HUDEP-2 (cell line): ENCODE results near the gene AIF1L.

Source experiments
- DNase-seq, 76 experiments: peaks; one replicate each; lab custom pipeline; 2025; ENCODE audit not compliant: unreplicated experiment in 76 of 76; lab: John Stamatoyannopoulos, UW

The AIF1L gene

DNA sequence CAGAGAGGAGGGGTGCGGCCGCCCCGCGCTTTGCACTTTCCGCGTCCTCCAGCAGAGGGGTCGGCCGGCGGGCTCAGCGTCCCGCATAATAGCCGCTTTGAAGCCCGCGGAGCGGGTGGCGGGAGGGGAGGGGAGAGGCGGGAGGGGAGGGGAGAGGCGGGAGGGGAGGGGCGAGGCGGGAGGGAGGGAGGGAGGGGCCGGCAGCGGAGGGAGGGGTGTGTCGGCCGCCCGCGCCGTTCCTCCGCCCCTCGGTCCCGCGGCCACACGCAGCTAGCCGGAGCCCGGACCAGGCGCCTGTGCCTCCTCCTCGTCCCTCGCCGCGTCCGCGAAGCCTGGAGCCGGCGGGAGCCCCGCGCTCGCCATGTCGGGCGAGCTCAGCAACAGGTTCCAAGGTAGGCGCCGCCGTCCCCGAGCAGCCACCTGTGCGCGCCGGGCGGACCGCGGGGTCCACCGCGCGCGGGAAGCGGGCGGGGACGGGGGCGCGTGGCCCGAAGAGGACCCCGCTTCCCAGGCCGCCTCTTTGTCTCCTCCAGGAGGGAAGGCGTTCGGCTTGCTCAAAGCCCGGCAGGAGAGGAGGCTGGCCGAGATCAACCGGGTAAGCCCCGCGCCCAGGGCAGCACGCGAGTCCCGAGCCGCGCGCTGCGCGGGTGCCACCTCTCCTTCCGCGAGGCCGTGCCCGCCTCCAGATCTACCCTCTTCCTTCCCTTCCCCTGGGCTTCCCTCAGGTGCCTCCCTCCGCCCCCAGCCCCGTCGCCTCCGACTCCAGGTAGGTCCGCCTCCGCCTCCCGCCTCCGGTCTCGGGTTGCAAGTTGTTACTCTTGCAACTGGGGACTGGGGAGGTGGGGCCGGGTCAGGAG is at the start of gene AIF1L:
TSS of gene AIF1L (plus strand) at position 263 of the 857 bp plus-strand sequence. CDS start at position 362, 99 bp downstream.
- peak in 5 of 76 experiments; percentile 4 to 29 (median 4) for DNase-seq

DNA sequence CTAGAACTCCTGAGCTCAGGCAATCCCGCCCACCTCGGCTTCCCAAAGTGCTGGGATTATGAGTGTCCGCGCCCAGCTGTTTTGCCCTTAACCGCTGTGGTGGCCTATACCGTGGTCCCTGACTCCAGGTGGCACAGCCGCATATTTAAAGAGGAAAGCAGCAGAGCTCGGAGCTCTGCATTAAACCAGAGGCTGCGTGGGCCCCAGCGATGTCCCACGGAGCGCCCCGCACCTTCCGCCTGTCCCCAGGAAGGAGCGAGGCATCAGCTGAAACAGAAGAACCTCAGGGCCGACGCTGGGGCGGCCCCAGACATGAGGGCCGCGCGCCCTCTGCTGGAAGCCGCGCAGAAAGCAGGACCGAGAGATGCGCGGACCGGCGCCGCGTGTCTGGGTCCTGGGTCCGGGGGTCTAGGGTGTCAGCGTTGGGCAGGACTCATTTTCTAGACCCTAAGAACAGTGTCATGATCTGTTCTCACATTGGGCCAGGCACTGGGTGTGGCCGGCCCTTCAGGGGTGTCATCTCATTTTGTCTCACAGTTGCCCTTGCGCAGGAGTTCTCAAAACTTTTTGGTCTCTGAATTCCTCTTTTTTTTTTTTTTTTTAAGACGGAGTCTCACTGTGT is 49.6 kb upstream of the AIF1L start:
- DNase-seq: peak in 53 of 76 experiments; percentile 4 to 62 (median 25)

DNA sequence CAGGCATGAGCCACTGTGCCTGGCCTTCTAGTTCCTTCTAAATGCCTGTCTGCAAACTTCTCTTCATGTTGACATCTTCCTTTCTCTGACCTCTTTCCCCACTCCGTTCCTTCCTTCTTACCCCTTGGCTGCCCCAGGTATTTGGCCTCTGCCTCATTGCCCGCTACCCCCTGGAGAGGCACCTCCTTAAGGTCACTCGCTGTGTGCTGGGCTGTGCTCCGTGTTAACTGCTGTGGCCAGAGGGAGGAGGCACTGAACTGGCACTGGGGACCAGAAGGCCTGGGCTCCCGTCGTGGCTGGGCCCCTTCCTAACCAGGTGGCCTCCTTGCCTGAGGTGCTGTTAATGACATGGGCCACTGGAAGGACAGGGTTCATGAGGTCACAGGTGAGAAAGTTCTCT is 48.0 kb upstream of the AIF1L start:
- no peak for DNase-seq

DNA sequence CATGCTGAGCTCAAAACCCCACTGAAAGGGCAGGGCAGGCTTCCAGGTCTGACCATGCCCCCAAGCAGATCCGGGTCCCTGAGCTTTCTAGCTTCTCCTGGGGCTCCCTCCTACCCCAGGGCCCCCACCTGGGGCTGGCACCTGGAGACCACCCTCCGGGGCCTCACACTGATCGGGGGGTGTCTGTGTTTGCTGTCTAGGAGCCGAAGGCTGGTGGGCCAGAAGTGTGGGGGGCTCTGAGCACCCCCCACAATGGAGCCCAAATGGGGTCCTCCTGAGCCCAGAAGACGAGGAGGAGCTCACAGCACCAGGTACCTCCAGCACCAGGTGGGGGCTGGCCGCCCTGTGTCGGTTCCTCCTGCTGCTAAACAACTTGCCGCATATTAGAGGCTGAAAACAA is 47.5 kb upstream of the AIF1L start:
- no peak for DNase-seq

DNA sequence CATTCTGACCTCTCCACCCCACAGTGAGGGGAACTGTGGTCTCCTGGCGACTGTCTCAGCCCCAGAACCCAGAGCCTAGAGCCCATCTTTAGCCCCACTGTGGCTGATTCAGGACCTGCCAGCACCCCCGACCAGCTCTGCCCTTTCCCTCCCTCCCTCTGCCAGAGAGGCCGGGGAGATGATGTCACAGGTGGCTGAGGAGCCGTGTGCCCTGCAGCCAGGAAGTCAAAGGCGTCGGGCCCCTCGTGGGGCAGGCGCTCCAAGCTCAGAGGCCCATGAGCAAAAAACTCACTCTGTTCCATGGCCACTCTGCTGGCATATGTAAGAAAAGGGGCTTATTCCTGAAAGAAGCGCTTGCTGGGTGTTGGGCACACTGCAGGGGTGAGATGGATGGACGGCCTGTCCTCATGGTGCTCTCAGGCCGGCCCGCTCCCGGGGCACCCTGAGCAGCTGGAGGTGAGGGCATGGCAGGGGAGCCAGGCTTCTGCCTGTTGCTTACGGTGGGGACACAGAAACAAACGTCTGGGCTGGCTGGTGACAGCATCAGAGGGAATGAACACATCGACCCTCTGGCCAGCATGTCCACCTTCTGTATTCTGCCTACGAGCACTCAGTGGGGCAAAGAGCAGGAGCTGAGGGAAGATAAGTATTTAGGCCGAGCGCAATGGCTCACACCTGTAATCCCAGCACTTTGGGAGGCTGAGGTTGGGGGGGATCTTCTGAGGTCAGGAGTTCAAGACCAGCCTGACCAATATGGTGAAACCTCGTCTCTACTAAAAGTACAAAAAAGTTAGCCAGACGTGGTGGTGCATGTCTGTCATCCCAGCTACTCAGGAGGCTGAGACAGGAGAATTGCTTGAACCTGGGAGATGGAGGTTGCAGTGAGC is 46.3 kb upstream of the AIF1L start:
- DNase-seq: no peak

DNA sequence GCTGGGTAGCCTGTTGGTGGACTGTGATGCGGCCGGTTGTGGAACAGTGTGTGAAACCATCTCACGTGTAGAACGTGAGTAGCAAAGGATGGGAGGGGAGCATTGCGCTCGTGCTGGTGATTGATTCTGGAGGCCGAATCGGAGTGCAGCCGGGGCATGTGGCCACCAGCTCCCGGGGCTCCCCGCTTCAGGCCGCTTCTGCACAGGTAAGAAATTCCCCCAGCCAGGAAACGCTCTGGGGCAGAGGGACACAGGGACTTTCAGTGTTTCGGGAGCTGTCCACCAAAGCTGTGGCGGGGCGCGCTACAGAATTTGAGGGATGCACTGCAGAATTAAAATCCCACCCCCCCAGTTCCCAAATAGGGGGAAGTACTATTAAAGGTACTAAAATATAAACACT is 45.5 kb upstream of the AIF1L start:
- DNase-seq: no peak

DNA sequence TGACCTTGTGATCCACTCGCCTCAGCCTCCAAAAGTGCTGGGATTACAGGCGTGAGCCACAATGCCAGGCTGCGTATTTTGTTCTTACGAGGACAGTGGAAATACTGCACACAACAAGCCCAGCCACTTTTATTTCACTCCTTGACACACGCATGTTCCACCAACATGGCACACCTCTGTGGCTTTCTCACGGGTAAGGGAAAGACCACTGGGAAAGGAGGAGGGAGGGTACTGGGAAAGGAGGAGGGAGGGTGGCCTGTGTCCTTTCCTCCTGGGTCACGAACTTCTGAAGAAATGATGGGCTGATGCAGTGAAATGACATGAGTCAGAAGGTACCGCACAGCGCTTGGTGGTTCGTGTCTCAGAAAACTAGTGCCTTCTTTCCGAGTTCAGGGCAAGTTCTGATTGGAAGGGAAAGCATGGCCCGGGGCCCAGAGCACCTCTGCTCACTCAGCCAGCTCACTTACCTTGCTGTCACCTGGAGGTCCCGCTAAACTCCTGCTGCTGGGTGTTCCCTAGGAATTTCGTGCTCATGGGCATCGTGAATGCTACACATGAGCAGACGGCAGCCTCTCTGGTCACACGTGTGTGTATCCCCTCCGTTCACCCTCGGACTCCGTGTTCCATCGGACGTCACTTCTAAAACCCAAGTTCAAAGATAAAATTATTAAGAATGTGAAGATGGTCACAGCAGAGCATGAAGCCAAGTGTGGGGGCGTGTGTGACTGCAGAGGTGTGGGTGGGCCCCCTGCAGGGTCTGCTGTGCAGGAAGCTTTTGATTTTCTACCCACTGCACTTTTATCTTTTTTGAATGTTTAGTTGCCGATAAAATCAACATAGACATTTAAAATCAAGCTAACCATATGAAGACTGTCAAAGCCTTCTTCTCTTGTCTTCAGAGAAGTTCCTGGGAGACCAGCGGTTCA is 44.5 kb upstream of the AIF1L start:
- no peak for DNase-seq

DNA sequence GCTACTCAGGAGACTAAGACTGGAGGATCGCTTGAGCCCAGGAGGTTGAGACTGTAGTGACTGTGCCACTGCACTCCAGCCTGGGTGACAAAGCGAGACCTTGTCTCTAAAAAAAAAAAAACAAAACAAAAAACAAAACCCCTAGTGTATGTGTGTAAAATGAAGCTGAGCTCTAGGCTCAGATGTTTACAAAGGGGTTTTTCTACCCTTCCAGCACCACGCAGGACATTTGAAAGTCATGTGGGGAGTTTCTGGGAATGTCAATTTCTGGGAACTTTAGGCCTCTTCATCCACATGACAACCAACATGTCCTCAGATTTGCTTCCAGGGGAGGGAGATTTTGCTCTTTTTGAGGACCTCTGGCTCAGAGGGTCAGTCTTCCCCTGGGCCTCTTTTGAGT is 42.4 kb upstream of the AIF1L start:
- no peak for DNase-seq

DNA sequence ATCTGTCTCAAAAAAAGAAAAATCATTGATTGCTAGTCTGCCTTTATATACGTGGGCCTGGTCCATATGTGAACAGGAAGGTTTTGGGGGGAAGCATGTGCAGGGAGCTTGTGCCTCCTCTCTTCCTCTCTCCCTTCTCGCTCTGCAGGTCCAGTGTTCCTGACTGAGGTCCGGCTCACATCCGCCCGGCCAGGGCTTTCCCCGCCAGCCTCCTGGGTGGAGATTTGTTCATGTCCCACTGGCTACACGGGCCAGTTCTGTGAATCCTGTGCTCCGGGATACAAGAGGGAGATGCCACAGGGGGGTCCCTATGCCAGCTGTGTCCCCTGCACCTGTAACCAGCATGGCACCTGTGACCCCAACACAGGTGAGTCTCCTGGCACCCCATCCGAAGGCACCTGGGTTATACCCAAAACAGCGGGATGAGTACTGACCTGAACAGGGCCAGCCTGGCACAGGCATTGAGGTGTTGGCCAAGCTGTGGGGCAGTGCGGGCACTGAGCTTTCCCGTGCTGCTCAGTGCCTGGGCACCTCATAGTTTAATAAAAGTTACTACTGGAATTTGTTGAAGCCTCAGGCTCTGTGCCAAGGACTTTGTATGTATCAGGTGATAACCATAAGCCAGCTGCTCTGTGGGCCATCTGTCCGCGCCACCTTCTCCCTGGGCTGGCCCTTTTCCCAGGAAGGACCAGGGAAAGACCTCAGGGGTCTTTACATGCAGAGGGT is 39.4 kb upstream of the AIF1L start:
- peak in 1 of 76 experiments; percentile 22 for DNase-seq

DNA sequence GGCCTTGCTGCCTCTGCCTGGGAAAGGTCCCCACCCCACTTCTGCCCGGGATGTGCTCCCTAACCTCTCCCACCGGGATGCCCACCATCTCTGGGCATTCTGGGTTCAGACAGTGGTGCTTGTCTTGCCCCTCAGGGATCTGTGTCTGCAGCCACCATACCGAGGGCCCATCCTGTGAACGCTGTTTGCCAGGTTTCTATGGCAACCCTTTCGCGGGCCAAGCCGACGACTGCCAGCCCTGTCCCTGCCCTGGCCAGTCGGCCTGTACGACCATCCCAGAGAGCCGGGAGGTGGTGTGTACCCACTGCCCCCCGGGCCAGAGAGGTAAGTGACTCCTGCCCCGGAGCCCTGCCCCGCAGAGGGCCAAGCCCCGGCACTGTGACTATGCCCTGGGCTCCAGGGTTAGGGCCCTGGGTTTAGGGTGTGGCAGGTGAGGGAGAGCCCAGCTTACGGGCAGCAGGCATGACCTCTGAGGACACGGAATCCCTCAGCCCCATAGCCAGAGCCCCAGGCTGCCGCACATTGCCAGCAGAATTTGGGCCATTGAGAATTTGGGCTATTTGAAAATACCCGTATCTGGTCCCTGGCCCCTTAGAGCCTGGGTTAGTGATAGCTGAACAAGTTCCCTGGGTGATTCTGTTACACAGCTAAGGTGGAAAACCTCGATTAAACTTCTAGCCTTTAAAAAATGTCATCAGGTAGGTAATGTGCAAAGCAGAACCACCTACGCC is 35.3 kb upstream of the AIF1L start:
- DNase-seq: no peak

DNA sequence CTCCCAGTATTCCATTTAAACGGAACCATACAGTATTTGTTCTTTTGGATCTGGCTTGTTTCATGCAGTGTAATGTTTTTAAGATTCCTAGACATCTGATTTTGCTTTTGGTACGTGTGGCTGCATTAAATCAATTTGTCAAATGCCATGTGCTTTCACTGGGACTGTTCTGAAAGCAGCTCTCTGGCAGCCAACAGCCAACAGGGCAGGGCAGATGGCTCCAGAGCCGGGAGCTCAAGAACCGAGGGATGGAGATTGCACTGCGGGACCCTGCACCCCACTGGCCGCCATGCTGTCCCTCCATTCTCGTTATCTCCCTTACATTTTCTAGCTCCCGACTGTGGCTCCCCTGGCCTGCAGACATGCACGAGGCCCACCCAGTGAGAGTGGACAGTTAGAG is 33.4 kb upstream of the AIF1L start:
- no peak for DNase-seq

DNA sequence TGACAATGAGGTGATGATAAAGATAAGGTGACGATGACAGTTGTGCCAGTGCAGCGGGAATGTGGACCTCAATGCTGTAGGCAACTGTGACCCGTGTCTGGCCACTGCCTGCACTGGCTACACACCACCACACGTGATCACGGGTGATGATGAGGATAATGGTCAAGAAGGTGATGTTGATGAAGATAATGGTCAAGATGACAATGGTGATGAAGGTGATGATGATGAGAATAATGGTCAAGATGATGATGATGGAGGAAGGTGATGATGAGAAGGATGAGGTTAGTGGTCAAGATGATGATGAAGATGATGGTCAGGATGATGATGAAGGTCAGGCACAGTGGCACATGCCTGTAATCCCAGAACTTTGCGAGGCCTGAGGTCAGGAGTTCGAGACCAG is 30.7 kb upstream of the AIF1L start:
- no peak for DNase-seq

DNA sequence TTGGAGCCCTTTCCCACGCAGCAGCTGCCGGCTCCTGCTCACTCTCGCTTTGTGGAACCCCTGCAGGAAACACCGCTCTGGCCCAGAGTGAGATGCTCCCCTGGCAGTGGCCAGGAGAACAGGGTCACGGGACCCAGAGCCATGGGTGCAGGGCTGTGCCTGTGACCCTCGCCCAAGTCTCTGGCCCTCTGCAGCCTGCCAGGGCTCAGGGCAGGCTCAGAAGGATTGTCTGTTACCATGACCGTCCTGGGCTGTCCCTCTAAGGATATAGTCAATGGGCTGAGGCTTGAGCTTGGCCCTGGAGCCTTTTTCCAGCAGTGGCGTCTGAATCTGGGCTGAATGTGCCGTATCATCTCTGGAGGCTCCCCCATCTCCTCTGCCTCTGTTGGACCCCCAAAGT is 28.7 kb upstream of the AIF1L start:
- DNase-seq: no peak

DNA sequence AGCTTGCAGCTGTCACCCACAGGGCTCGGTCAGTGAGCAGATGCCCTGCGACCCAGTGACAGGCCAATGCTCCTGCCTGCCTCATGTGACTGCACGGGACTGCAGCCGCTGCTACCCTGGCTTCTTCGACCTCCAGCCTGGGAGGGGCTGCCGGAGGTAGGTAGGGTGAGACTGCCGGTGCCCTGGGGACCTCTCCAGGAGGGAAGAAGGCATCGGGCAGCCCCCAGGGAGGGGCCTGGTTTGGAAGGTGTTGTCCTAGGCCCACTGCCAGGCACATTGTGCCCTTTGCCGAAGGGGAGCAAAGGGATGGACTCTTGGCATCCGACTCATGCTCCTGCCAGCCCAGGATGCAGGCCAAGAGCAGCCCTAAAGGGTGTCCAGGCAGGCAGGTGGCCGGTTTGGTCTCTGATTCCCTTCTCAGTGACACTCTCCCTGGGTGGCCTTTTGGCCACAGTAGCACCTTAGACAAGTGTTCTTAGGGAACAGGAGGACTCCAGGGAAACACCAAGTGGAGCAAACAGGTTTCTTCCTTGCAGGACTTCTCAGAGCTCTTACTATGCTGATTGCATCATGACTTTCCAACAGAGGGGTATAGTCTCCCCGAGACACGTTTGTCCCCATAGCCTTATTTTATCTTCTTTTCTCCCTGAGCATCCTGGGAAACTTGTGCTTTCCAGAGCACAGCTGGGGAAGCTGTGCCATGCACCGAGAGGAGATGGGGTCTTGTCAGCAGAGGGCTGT is 28.1 kb upstream of the AIF1L start:
- DNase-seq: no peak

DNA sequence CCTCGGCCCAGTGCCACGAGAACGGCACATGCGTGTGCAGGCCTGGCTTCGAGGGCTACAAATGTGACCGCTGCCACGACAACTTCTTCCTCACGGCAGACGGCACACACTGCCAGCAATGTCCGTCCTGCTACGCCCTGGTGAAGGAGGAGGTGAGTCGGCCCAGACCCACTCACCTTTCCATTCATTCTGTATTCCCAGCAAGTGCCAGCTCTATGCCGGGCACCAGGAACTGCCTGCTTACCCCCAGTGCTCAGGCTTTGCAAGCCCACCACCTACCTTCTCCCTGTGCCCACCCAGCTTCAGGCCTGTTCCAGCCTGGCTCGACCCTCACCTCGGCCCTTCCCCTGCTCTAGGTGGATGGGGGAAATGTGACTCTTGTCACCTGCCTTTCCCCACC is 26.6 kb upstream of the AIF1L start:
- DNase-seq: no peak

DNA sequence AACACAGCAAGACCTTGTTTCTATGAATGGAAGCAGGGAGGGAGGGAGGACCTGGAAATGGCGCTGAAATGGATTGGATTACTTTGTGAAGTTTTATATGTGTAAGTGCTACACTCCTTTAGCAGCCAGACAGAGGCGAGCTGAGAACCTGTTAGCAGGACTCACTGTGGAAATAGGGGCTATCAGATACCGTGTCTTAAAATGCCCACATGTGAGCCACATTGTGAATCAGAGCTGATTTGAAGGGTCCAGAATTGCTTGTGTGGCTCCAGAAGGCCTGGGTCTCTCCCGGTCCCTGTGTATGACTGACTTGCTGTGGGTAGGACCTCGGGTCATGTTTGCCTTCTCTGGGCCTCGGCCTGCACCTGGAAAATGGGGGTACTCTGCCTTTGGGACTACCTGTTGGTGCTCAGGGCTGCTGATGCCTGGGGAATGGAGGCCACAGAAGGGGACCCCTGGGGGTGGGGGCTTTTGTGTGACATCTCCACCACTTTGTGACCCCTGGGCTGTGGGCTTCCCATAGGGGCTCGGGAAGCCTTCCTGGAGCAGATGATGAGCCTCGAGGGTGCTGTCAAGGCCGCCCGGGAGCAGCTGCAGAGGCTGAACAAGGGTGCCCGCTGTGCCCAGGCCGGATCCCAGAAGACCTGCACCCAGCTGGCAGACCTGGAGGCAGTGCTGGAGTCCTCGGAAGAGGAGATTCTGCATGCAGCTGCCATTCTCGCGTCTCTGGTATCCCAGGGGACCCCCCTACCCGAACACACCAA is 24.0 kb upstream of the AIF1L start:
- no peak for DNase-seq

DNA sequence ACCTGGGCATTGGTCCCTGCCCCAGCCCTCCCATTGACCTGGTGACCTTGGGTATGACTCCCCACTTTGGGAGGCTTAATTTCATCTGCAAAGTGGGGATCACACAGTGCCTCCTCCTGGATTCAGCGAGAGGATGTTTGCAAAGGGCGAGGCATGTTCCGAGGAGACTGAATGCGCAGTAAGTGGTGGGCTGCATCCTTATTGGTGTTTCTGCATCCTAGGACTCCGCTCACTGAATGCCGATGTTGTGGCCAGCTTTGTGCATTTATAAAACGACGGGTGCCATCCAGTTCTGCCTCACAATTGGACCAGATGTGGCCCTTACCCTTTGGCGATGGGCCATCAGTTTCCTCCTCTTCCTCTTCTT is 23.5 kb upstream of the AIF1L start:
- DNase-seq: no peak
